Uterus (tissue), 4 donors: ENCODE data around the gene BMP2K. TPM values are rescaled to one million over a fixed set of nuclear protein-coding genes. Genes with fewer than 3 reads are reported as not detected.
"Not testable (repeated sequence)": the region's sequence is repeated elsewhere in the genome, so short reads cannot be mapped to it uniquely, and the experiment has no call there.

Source experiments
- DNase-seq, 2 donors: peaks; one replicate each; pipeline ENCODE4 v3.0.0-alpha.2; 2019 to 2020
- H3K27ac ChIP-seq, 2 donors: fragments of 200-600 bp; sonication (generic); 1 replicate in 1 of 2; 2 replicates in 1 of 2; pipeline ENCODE4 v1.5.1; 2016 to 2018
- H3K27me3 ChIP-seq, 2 donors: fragments of 200-600 bp; sonication (generic); one replicate each; pipeline ENCODE4 v1.5.1; 2018 to 2019; ENCODE audit warnings: control low read depth in 1 of 2
- H3K36me3 ChIP-seq, 2 donors: fragments of 200-600 bp; sonication (generic); one replicate each; pipeline ENCODE4 v1.5.1; 2019; ENCODE audit warnings: control low read depth in 1 of 2
- H3K4me1 ChIP-seq, 2 donors: fragments of 200-600 bp; sonication (generic); one replicate each; pipeline ENCODE4 v1.5.1; 2018 to 2019; ENCODE audit warnings: control low read depth in 1 of 2
- H3K4me3 ChIP-seq, 2 donors: fragments of 200-600 bp; sonication (generic); 1 replicate in 1 of 2; 2 replicates in 1 of 2; pipeline ENCODE4 v1.5.1; 2018 to 2019; ENCODE audit warnings: mild to moderate bottlenecking in 1 of 2
- H3K9me3 ChIP-seq, 2 donors: fragments of 200-600 bp; sonication (generic); one replicate each; pipeline ENCODE4 v1.5.1; 2019; ENCODE audit warnings: control low read depth in 1 of 2
- CTCF ChIP-seq, 4 experiments: fragments of 200-600 bp in 2 of 4; fragments of 450-650 bp in 2 of 4; sonication (generic) in 2 of 4; IDR thresholded peaks; one replicate each; pipeline ENCODE4 v1.5.1; 2016 to 2019; ENCODE audit warnings: antibody characterized with exemption in 4 of 4, mild to moderate bottlenecking in 2 of 4, moderate library complexity in 1 of 4
- POLR2A ChIP-seq, 2 donors: fragments of 450-650 bp; IDR thresholded peaks; one replicate each; pipeline ENCODE4 v1.6.1; 2016; ENCODE audit warnings: antibody characterized with exemption in 2 of 2, mild to moderate bottlenecking in 1 of 2, moderate library complexity in 1 of 2
- intact Hi-C: fragments of 100-400 bp; cut with DNase I; formaldehyde crosslinking; loops from one replicate; pipeline ENCODE4 v1.15.1; 2023; ENCODE audit warnings: low total_unique reads
- total RNA-seq, 4 donors: library from RNA; depleted of rRNA in 3 of 4; stranded (reverse); fragments of >200 nt in 3 of 4; gene quantifications; one replicate each; pipeline versions ENCODE4 v1.1.0 to v1.2.4, GENCODE V29; 2014 to 2023
- donor health status: DM: yes; HTN: yes; CAD: no.

The BMP2K gene
- total RNA-seq, 4 donors from 2014 or later, result 14.7 to 67.3 (median 29.2) TPM

- Histone ChIP-seq H3K9me3 (no peaks in the 10 kb centered on the region), H3K4me3 (no peak overlapping the region), H3K27ac (no peak overlapping the region), H3K4me1 (no peaks in the 10 kb centered on the region), H3K36me3 (no peaks in the 10 kb centered on the region), H3K27me3 (no peaks in the 10 kb centered on the region)
- DNase-seq, result peak in 1 of 2 donors; percentile 20
- peak; percentile 63 to 78 (median 74) for TF ChIP-seq CTCF (IDR thresholded peaks at IDR 0.05)
- no peak for TF ChIP-seq POLR2A (IDR thresholded peaks at IDR 0.05)
- intact Hi-C loops, result loop anchor here (10.0 kb wide), 1 partner anchor 230 kb away; no protein-coding TSS in a partner anchor
Measured at GRCh38 chr4:78864405-78865024, 88.4 kb downstream of the BMP2K start.

GRCh38 chr4:78865451-78865850 lies 89.3 kb downstream of the BMP2K start:
- Histone ChIP-seq H3K36me3 (no peaks in the 10 kb centered on the region), H3K9me3 (no peaks in the 10 kb centered on the region), H3K4me1 (no peaks in the 10 kb centered on the region), H3K4me3 (no peak overlapping the region), H3K27me3 (no peaks in the 10 kb centered on the region), H3K27ac (no peak overlapping the region)
- no peak for DNase-seq
- no peak for TF ChIP-seq CTCF (IDR thresholded peaks at IDR 0.05)
- no peak for TF ChIP-seq POLR2A (IDR thresholded peaks at IDR 0.05)
- intact Hi-C loops, result loop anchor here (10.0 kb wide), 1 partner anchor 231 kb away; no protein-coding TSS in a partner anchor

DNA sequence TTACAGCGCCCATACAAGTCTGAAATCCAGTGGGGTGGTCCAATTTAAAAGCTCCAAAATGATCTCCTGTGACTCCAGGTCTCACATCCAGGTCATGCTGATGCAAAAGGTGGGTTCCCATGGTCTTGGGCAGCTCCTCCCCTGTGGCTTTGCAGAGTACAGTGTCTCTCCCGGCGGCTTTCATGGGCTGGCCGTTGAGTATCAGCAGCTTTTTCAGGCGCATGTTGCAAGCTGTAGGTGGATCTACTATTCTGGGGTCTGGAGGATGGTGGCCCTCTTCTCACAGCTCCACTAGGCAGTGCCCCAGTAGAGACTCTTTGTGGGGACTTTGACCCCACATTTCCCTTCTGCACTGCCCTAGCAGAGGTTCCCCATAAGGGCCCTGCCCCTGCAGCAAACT lies 92.6 kb downstream of the BMP2K start:
- not testable (repeated sequence) for H3K27me3 ChIP-seq, H3K9me3 ChIP-seq, H3K4me1 ChIP-seq, DNase-seq, H3K4me3 ChIP-seq, H3K36me3 ChIP-seq, H3K27ac ChIP-seq
- intact Hi-C loops, result loop anchor here (10.0 kb wide), 1 partner anchor 234 kb away; no protein-coding TSS in a partner anchor

DNA sequence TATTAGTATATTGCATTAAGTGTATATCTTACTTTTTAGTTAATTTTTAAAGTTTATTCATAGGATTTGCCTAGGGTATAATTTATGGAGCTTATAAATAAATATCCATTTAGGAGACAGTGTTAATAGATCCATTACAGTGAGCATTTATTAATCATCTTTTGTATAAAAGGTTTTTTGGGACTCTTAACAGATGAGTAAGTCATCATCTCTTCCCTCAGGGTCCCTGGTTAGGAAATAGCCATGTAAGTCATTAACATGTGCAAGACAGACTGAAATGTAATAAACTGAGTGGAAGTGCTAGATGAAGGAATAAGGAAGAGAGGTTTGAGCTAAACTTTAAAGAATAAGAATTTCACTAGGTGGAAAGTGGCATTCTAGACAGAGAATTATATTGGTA lies 93.9 kb downstream of the BMP2K start:
- intact Hi-C loops, result no loop called here
- no peak for DNase-seq
- Histone ChIP-seq H3K9me3 (no peaks in the 10 kb centered on the region), H3K27me3 (no peaks in the 10 kb centered on the region), H3K27ac (no peak overlapping the region), H3K4me3 (no peak overlapping the region), H3K36me3 (no peaks in the 10 kb centered on the region), H3K4me1 (no peaks in the 10 kb centered on the region)
- TF ChIP-seq POLR2A (IDR thresholded peaks at IDR 0.05) (no peak), CTCF (IDR thresholded peaks at IDR 0.05) (no peak)

GRCh38 chr4:78876568-78877320 lies 100.6 kb downstream of the BMP2K start:
- H3K27me3 ChIP-seq, result no peaks in the 10 kb centered on the region
- intact Hi-C loops, result no loop called here

More at GRCh38 chr4:78876568-78877320, 100.6 kb downstream of the BMP2K start:
- Histone ChIP-seq H3K36me3 (no peaks in the 10 kb centered on the region), H3K4me1 (no peaks in the 10 kb centered on the region), H3K9me3 (no peaks in the 10 kb centered on the region), H3K27ac (no peak overlapping the region), H3K4me3 (no peak overlapping the region)
- TF ChIP-seq CTCF (IDR thresholded peaks at IDR 0.05) (no peak), POLR2A (IDR thresholded peaks at IDR 0.05) (no peak)
- DNase-seq, result no peak
